Endodermal cell (in vitro differentiated cells): ENCODE results near the gene METTL2A. TPM values are rescaled to one million over a fixed set of nuclear protein-coding genes. Genes with fewer than 3 reads are reported as not detected.
"Not testable (repeated sequence)": the region's sequence is repeated elsewhere in the genome, so short reads cannot be mapped to it uniquely, and the experiment has no call there.

Source experiments
- DNase-seq: peaks from one replicate; pipeline ENCODE4 v3.0.0-alpha.2; 2017
- H3K27ac ChIP-seq: 2 replicates; pipeline ENCODE4 v1.5.1; 2013; ENCODE audit warnings: mild to moderate bottlenecking, low read depth, low read length, moderate library complexity
- H3K27me3 ChIP-seq: 2 replicates; pipeline ENCODE4 v1.6.1; 2013; ENCODE audit warnings: mild to moderate bottlenecking, low read length, moderate library complexity; ENCODE audit not compliant: insufficient read depth, control insufficient read depth, poor library complexity, severe bottlenecking
- H3K36me3 ChIP-seq: 2 replicates; pipeline ENCODE4 v1.7.0; 2013; ENCODE audit warnings: mild to moderate bottlenecking, low read length, moderate library complexity; ENCODE audit not compliant: control insufficient read depth, insufficient read depth
- H3K4me1 ChIP-seq: one replicate; pipeline ENCODE4 v1.7.0; 2013; ENCODE audit warnings: low read length; ENCODE audit not compliant: control insufficient read depth, insufficient read depth
- H3K4me3 ChIP-seq: 2 replicates; pipeline ENCODE4 v1.5.1; 2013; ENCODE audit warnings: mild to moderate bottlenecking, low read length, moderate library complexity
- H3K9ac ChIP-seq: 2 replicates; pipeline ENCODE4 v1.6.1; 2013; ENCODE audit warnings: mild to moderate bottlenecking, low read length, moderate library complexity; ENCODE audit not compliant: poor library complexity, severe bottlenecking; ENCODE audit errors: extremely low read depth
- H3K9me3 ChIP-seq: 2 replicates; pipeline ENCODE4 v1.6.1; 2013; ENCODE audit warnings: mild to moderate bottlenecking, low read length, moderate library complexity; ENCODE audit not compliant: control insufficient read depth
- H3K27ac Mint-ChIP-seq: 2 replicates; pipeline ENCODE4 v1.8.0; 2020; ENCODE audit warnings: mixed read lengths
- H3K27me3 Mint-ChIP-seq: 2 replicates; pipeline ENCODE4 v1.8.0; 2021; ENCODE audit warnings: mild to moderate bottlenecking, mixed read lengths; ENCODE audit not compliant: insufficient read depth
- H3K36me3 Mint-ChIP-seq: 2 replicates; pipeline ENCODE4 v1.8.0; 2020; ENCODE audit warnings: low read depth, mixed read lengths
- H3K4me1 Mint-ChIP-seq: 2 replicates; pipeline ENCODE4 v1.8.0; 2020; ENCODE audit warnings: mixed read lengths
- H3K4me3 Mint-ChIP-seq: 2 replicates; pipeline ENCODE4 v1.8.0; 2020; ENCODE audit warnings: mild to moderate bottlenecking, moderate library complexity, mixed read lengths
- H3K9me3 Mint-ChIP-seq: 2 replicates; pipeline ENCODE4 v1.8.0; 2020; ENCODE audit warnings: mild to moderate bottlenecking, mixed read lengths
- WGBS, 2 experiments: methylation state at CpG; one replicate each; pipeline versions ENCODE4 v1.1.5 to v1.1.7; 2013; ENCODE audit warnings: missing lambda C conversion rate in 2 of 2, mixed read lengths in 1 of 2; ENCODE audit not compliant: insufficient coverage in 1 of 2, insufficient read length in 1 of 2; 5-methylcytosine and 5-hydroxymethylcytosine counted together
- total RNA-seq, 2 donors: library from RNA; stranded (reverse); fragmentation: NEBNext Ultra II Directional in 1 of 2; extraction: Animal tissue kit (Norgen Biotek cat#: 25700) in 1 of 2; gene quantifications; 2 replicates in 1 of 2; 3 replicates in 1 of 2; pipeline ENCODE4 v1.2.1, GENCODE V29; 2021
- TF ChIP-seq, protein P1 (sequence below): fragments of 200-600 bp; sonication (generic); conservative IDR thresholded peaks from 2 replicates; pipeline ENCODE4 v1.5.0; 2021; ENCODE audit warnings: antibody characterized with exemption, mild to moderate bottlenecking

METTL2A gene
- total RNA-seq, 2 donors from 2014 or later: 30.1 to 38.5 TPM

GRCh38 chr17:62473030-62473982, 49.6 kb downstream of the METTL2A start:
- H3K36me3 ChIP-seq, H3K9me3 ChIP-seq, H3K27ac ChIP-seq, H3K27me3 Mint-ChIP-seq, H3K36me3 Mint-ChIP-seq, H3K4me3 Mint-ChIP-seq, H3K4me3 ChIP-seq, H3K9ac ChIP-seq, H3K4me1 ChIP-seq, H3K27me3 ChIP-seq, H3K4me1 Mint-ChIP-seq, H3K9me3 Mint-ChIP-seq: not testable (repeated sequence)
- WGBS, 2 experiments: 96 to 100% methylated on average over 5 to 6 of the region's 8 CpGs
- DNase-seq: peak; percentile 62
- peak overlapping the region; percentile 57 for H3K27ac Mint-ChIP-seq

DNA sequence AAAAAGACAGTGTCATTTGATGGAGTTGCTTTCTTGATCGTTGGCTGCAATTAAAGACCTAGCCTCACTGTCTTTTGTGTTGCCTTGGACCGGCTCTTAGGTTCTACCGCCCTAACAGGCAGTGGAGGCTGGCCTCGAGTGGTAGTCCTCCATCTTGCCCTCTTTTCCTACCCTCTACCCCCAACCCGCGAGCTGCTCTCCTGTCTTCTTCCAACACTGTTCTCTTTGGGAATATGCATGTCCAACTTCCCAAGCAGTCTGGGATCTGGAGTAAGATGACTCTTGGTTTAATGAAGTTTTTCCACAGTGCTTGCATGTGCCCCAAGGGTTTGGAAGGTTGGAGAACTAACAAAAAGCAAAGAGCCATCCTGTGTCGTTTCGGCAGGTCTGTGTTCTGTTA, 53.4 kb downstream of the METTL2A start:
- H3K4me1 Mint-ChIP-seq: peaks cover 13% of the 10 kb centered on the region
- H3K27ac Mint-ChIP-seq: peak overlapping the region; percentile 66
- peaks cover 17% of the 10 kb centered on the region for H3K36me3 Mint-ChIP-seq
- H3K27me3 Mint-ChIP-seq, H3K27me3 ChIP-seq, H3K9ac ChIP-seq, H3K4me1 ChIP-seq, H3K9me3 ChIP-seq, H3K27ac ChIP-seq, H3K9me3 Mint-ChIP-seq: not testable (repeated sequence)
- DNase-seq: peak; percentile 50
- H3K4me3 ChIP-seq: peak overlapping the region; percentile 77
- 93 to 97% methylated on average over 6 to 8 of the region's 8 CpGs for WGBS, 2 experiments
- H3K36me3 ChIP-seq: peaks cover 12% of the 10 kb centered on the region
- peak overlapping the region; percentile 66 for H3K4me3 Mint-ChIP-seq

DNA sequence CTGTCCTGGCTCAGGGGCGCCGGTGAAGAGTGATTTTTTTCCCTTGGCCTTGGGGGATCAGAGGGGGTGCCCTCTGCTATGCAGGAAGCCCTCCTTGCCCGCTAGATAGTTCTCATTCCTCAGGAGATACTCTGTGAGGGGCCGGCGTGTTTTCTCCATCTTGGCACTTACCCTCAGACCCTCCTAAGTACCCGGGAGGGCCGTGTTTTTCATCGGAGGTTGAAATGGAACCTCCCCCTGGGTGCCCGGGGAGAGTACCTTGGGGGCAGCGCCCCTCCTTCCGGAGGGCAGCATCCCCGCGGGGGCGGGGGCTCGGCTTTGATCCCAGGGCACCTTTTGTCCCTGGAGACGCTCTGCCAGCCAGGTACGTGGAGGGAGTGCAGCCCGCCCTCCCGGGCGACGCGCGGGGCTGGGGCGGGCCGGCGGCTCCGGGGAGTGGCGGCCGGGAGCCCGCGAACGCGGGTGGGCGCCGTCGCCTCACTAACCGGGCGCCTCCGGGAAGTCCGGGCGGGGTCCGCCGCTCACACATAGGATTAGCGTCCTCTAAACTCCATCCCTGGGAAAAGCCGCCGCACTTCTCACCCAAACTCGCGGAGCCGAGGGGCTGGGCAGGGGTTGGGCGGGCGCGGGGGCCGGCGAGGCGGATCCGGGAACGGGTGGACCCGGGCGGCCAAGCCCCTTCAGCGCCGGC, 54.2 kb downstream of the METTL2A start:
- Histone ChIP-seq H3K4me3 (peak overlapping the region; percentile 77), H3K9ac (peak overlapping the region; percentile 57), H3K27ac (peak overlapping the region; percentile 16), H3K36me3 (peaks cover 20% of the 10 kb centered on the region)
- peaks cover 11% of the 10 kb centered on the region for H3K4me1 Mint-ChIP-seq
- H3K9me3 Mint-ChIP-seq, H3K27me3 Mint-ChIP-seq, H3K9me3 ChIP-seq, H3K27me3 ChIP-seq, H3K4me1 ChIP-seq: not testable (repeated sequence)
- peaks cover 21% of the 10 kb centered on the region for H3K36me3 Mint-ChIP-seq
- peak; percentile 79 for DNase-seq
- H3K27ac Mint-ChIP-seq: peak overlapping the region; percentile 66
- peak overlapping the region; percentile 66 for H3K4me3 Mint-ChIP-seq
- 3 to 75% methylated on average over 2 to 61 of the region's 61 CpGs for WGBS, 2 experiments

DNA sequence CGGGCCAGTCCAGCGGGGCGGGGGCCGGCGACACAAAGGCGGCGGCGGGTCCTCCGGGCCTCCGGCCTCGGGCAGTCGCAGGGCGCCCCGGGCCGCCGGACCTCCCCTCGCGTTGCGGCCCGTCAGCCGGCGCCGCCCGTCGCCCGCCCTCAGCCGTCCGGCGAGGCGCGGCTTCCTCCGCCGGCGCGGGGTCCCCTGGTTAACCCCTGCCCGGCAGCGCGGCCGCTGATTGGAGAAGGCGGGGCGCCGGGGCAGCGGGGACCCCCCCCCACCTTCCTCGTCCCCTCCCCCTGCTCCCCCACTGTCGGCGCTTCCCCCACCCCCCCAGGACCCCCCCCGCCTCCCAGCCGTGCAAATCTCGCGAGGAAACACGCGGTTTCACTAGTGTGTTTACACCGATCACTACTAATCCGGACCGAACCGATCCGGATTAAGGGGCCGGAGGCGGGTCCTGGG, 54.8 kb downstream of the METTL2A start, which contains the start of gene TLK2:
TSS of gene TLK2 (plus strand) at position 402 of the 456 bp plus-strand sequence. CDS start 2,301 bp downstream, outside the sequence.
- no peaks in the 10 kb centered on the region for H3K27me3 ChIP-seq
- H3K36me3 ChIP-seq: peaks cover 24% of the 10 kb centered on the region
- H3K4me3 ChIP-seq: peak within 1 kb of the TSS; percentile 95
- peak; percentile 92 for DNase-seq
- peak within 1 kb of the TSS; percentile 87 for H3K9ac ChIP-seq
- H3K9me3 ChIP-seq: no peaks in the 10 kb centered on the region
- TF ChIP-seq, protein P1, sequence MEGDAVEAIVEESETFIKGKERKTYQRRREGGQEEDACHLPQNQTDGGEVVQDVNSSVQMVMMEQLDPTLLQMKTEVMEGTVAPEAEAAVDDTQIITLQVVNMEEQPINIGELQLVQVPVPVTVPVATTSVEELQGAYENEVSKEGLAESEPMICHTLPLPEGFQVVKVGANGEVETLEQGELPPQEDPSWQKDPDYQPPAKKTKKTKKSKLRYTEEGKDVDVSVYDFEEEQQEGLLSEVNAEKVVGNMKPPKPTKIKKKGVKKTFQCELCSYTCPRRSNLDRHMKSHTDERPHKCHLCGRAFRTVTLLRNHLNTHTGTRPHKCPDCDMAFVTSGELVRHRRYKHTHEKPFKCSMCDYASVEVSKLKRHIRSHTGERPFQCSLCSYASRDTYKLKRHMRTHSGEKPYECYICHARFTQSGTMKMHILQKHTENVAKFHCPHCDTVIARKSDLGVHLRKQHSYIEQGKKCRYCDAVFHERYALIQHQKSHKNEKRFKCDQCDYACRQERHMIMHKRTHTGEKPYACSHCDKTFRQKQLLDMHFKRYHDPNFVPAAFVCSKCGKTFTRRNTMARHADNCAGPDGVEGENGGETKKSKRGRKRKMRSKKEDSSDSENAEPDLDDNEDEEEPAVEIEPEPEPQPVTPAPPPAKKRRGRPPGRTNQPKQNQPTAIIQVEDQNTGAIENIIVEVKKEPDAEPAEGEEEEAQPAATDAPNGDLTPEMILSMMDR: no peak
- Mint-ChIP-seq H3K4me1 (peaks cover 8% of the 10 kb centered on the region), H3K27ac (peak within 1 kb of the TSS; percentile 95), H3K27me3 (no peaks in the 10 kb centered on the region), H3K9me3 (no peaks in the 10 kb centered on the region), H3K36me3 (peaks cover 24% of the 10 kb centered on the region), H3K4me3 (peak within 1 kb of the TSS; percentile 92)
- peak within 1 kb of the TSS; percentile 70 for H3K27ac ChIP-seq
- no peaks in the 10 kb centered on the region for H3K4me1 ChIP-seq
- 0% methylated on average over 45 of the region's 59 CpGs; no CpG with 5 or more reads in 1 of the 2 experiments for WGBS, 2 experiments

- H3K36me3 Mint-ChIP-seq: peaks cover 26% of the 10 kb centered on the region
- not testable (repeated sequence) for H3K27me3 ChIP-seq, H3K4me1 ChIP-seq, H3K27me3 Mint-ChIP-seq, H3K9me3 Mint-ChIP-seq, H3K27ac Mint-ChIP-seq, H3K4me1 Mint-ChIP-seq, H3K9me3 ChIP-seq
- H3K36me3 ChIP-seq: peaks cover 24% of the 10 kb centered on the region
- H3K4me3 Mint-ChIP-seq: peak overlapping the region; percentile 92
- H3K4me3 ChIP-seq: peak overlapping the region; percentile 95
- DNase-seq: peak; percentile 81
- 0% methylated on average over 74 of the region's 84 CpGs; no CpG with 5 or more reads in 1 of the 2 experiments for WGBS, 2 experiments
- peak overlapping the region; percentile 87 for H3K9ac ChIP-seq
- H3K27ac ChIP-seq: peak overlapping the region; percentile 70
Observed at GRCh38 chr17:62478880-62479638, 55.4 kb downstream of the METTL2A start.
